GM12891 (cell line): ENCODE data around the gene MYH1.

ENCODE experiments used
- PAX5 ChIP-seq: IDR thresholded peaks from 2 replicates; pipeline ENCODE4 v1.6.1; 2011; ENCODE audit warnings: low read length, moderate library complexity, mild to moderate bottlenecking; ENCODE audit not compliant: insufficient read depth, severe bottlenecking
- POLR2A ChIP-seq: IDR thresholded peaks from 2 replicates; pipeline ENCODE4 v1.6.1; 2011; ENCODE audit warnings: low read depth, low read length, control low read depth
- POLR2AphosphoS5 ChIP-seq: IDR thresholded peaks from 2 replicates; pipeline ENCODE4 v1.6.1; 2011; ENCODE audit warnings: low read depth, low read length, control low read depth
- POU2F2 ChIP-seq: IDR thresholded peaks from 2 replicates; pipeline ENCODE4 v1.6.1; 2011; ENCODE audit warnings: low read depth, mild to moderate bottlenecking, control low read depth, low read length, moderate library complexity
- SPI1 ChIP-seq: IDR thresholded peaks from 2 replicates; pipeline ENCODE4 v1.6.1; 2011; ENCODE audit warnings: low read depth, low read length, control low read depth
- TAF1 ChIP-seq: IDR thresholded peaks from 2 replicates; pipeline ENCODE4 v1.6.1; 2011; ENCODE audit warnings: low read depth, low read length, control low read depth

DNA sequence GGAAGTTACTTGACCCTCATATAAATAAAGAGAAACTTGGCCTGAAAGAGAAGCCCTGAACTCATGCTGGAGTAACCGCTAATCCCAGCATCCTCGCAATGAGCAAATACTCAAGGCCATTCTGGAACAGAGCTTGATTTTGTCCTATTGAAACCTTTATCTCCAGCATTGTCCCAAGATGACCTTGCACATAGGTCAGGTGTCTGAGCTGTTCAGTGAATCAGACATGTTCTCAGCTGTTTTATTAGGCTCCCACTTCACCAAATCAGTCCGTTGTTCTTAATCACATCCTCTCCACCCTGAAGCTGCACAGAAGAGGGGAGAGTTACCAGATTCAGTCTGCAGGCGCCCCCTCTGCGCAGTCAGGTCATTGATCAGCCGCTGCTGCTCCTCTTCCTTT is 9.1 kb upstream of the MYH1 start:
- no peak for TF ChIP-seq POLR2A
- no peak for TF ChIP-seq TAF1
- no peak for TF ChIP-seq POLR2AphosphoS5
- no peak for TF ChIP-seq PAX5
- no peak for TF ChIP-seq SPI1
- no peak for TF ChIP-seq POU2F2
